ENCODE data around the gene MYOD1.

DNA sequence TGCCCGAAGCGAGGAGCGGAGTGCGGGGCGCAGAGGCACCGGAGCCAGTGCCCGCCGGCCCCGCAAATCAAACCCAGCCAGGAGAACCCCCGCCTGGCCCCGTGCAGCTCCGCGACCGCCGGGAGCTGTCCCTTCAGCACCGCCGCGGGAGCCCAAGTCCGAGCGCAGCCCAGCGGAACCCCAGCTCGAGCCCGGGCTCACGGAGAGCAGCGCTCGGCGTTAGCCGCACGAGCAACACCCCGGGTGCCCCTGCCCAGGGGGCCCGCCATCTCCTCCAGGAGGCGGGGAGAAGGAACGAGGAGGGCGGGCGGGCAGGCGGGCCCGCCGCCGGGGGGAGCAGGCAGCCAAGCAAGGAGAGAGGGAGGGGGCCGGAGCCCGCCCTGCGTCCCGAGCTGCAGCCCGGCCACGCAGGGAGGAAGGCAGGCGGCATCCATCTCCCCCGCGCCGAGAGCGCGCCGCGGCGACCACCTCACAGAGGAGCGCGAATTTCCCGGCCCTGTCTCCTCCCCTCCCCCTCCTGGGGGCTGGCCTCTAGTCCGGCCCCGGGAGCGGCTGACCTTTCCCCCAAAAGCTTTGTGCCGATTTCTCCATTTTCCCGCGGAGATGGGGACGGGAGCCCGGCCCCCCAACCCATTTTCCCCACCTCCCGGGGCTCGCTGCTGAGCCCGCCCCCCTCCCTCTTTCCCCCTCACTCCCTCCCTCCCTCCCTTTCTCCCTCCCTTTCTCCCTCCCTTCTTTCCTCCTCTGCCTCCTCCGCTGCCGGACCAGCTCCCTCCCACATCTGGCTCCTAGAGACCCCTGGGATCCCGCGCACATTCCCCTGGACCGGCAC lies 15.8 kb downstream of the MYOD1 start:
- TF ChIP-seq CTCF (IDR thresholded peaks at IDR 0.05) (no peak), EZH2phosphoT487 (IDR thresholded peaks at IDR 0.05) (no peak), EZH2 (IDR thresholded peaks at IDR 0.05) (no peak)
